IMR-90 (cell line): Measurements from ENCODE around the gene GIMAP5. TPM values are rescaled to one million over a fixed set of nuclear protein-coding genes. Genes with fewer than 3 reads are reported as not detected.

Source experiments
- ATAC-seq: fragments of 200-7000 bp; cut with Tn5 transposase; 2 replicates; pipeline ENCODE4 v1.9.1; 2020; ENCODE audit warnings: low read depth, mild to moderate bottlenecking, moderate library complexity
- BruUV-seq: library from RNA; stranded (reverse); fragments of 400-500 nt; replicated peaks from 2 replicates; lab custom pipeline; 2021; lab: Mats Ljungman, UMichigan
- CTCF ChIA-PET: fragments of 300-600 bp; formaldehyde crosslinking; extraction: SDS; loops from one replicate; lab custom pipeline; 2021; ENCODE audit warnings: antibody characterized with exemption; lab: Yijun Ruan, JAX
- POLR2A ChIA-PET: fragments of 300-600 bp; sonication (Branson Sonifier 250); formaldehyde crosslinking; loops from one replicate; lab custom pipeline; 2022; ENCODE audit warnings: antibody characterized with exemption; ENCODE audit not compliant: unreplicated experiment; lab: Charles Lee
- DNase-seq: peaks from one replicate; pipeline ENCODE4 v3.0.0; 2013
- H2AFZ ChIP-seq: replicated peaks from 2 replicates; pipeline ENCODE3; 2013; ENCODE audit warnings: low read length, mild to moderate bottlenecking; ENCODE audit not compliant: poor library complexity
- H2AK5ac ChIP-seq: 2 replicates; pipeline ENCODE4 v1.6.1; 2013; ENCODE audit warnings: low read depth, low read length, inconsistent platforms
- H2AK9ac ChIP-seq: replicated peaks from 2 replicates; pipeline ENCODE3; 2013; ENCODE audit warnings: mild to moderate bottlenecking, low read depth, low read length, moderate library complexity; ENCODE audit not compliant: poor library complexity
- H2BK120ac ChIP-seq: 2 replicates; pipeline ENCODE4 v1.6.1; 2013; ENCODE audit warnings: low read depth, low read length, inconsistent platforms
- H2BK15ac ChIP-seq: 3 replicates; pipeline ENCODE4 v1.6.1; 2013; ENCODE audit warnings: low read depth, low read length, inconsistent platforms
- H2BK20ac ChIP-seq: 2 replicates; pipeline ENCODE4 v1.6.1; 2013; ENCODE audit warnings: low read depth, mild to moderate bottlenecking, inconsistent platforms, low read length, moderate library complexity
- H2BK5ac ChIP-seq: 2 replicates; pipeline ENCODE4 v1.6.1; 2013; ENCODE audit warnings: mild to moderate bottlenecking, low read depth, low read length, inconsistent platforms; ENCODE audit not compliant: poor library complexity, severe bottlenecking
- H3K14ac ChIP-seq: replicated peaks from 2 replicates; pipeline ENCODE4 v1.6.1; 2013; ENCODE audit warnings: low read depth, low read length, inconsistent platforms
- H3K18ac ChIP-seq: 2 replicates; pipeline ENCODE4 v1.6.1; 2013; ENCODE audit warnings: low read depth, low read length, control low read depth
- H3K23ac ChIP-seq: 2 replicates; pipeline ENCODE4 v1.6.1; 2013; ENCODE audit warnings: low read depth, low read length, inconsistent platforms
- H3K27ac ChIP-seq: 2 replicates; pipeline ENCODE4 v1.5.1; 2013; ENCODE audit warnings: mild to moderate bottlenecking, control low read depth, low read length; ENCODE audit not compliant: insufficient read depth
- H3K27me3 ChIP-seq: 2 replicates; pipeline ENCODE4 v1.6.1; 2013; ENCODE audit warnings: low read length; ENCODE audit not compliant: control insufficient read depth, insufficient read depth
- H3K36me3 ChIP-seq: 2 replicates; pipeline ENCODE4 v1.6.1; 2013; ENCODE audit warnings: low read length, mixed read lengths; ENCODE audit not compliant: control insufficient read depth, insufficient read depth
- H3K4ac ChIP-seq: 2 replicates; pipeline ENCODE4 v1.6.1; 2013; ENCODE audit warnings: low read depth, low read length, inconsistent platforms
- H3K4me1 ChIP-seq: 2 replicates; pipeline ENCODE4 v1.6.1; 2013; ENCODE audit warnings: low read length, mixed read lengths; ENCODE audit not compliant: control insufficient read depth, insufficient read depth
- H3K4me2 ChIP-seq: 2 replicates; pipeline ENCODE4 v1.6.1; 2013; ENCODE audit warnings: low read depth, mild to moderate bottlenecking, control low read depth, low read length, moderate library complexity
- H3K4me3 ChIP-seq: 2 replicates; pipeline ENCODE4 v1.5.1; 2013; ENCODE audit warnings: low read depth, mild to moderate bottlenecking, control low read depth, low read length, moderate library complexity; ENCODE audit not compliant: insufficient read depth
- H3K56ac ChIP-seq: 2 replicates; pipeline ENCODE4 v1.6.1; 2013; ENCODE audit warnings: low read length, inconsistent platforms; ENCODE audit not compliant: insufficient read depth; ENCODE audit errors: extremely low read depth
- H3K79me1 ChIP-seq, 2 experiments: 2 replicates each; pipeline ENCODE4 v1.6.1; 2013; ENCODE audit warnings: low read length in 2 of 2, inconsistent platforms in 1 of 2, low read depth in 1 of 2
- H3K9ac ChIP-seq: 2 replicates; pipeline ENCODE4 v1.6.1; 2013; ENCODE audit warnings: low read depth, low read length, control low read depth
- H3K9me1 ChIP-seq: 2 replicates; pipeline ENCODE4 v1.6.1; 2013; ENCODE audit warnings: low read length, inconsistent platforms; ENCODE audit not compliant: insufficient read depth
- H3K9me3 ChIP-seq: 2 replicates; pipeline ENCODE4 v1.6.1; 2013; ENCODE audit warnings: low read length; ENCODE audit not compliant: control insufficient read depth, insufficient read depth
- H4K20me1 ChIP-seq: 2 replicates; pipeline ENCODE4 v1.6.1; 2013; ENCODE audit warnings: low read length, inconsistent platforms; ENCODE audit not compliant: insufficient read depth
- H4K5ac ChIP-seq: 2 replicates; pipeline ENCODE4 v1.6.1; 2013; ENCODE audit warnings: mild to moderate bottlenecking, low read depth, low read length, control low read depth
- H4K8ac ChIP-seq, 2 experiments: 2 replicates each; pipeline ENCODE4 v1.6.1; 2013; ENCODE audit warnings: low read depth in 2 of 2, low read length in 2 of 2, control low read depth in 1 of 2, inconsistent platforms in 1 of 2
- H4K91ac ChIP-seq: 2 replicates; pipeline ENCODE4 v1.6.1; 2013; ENCODE audit warnings: low read depth, low read length, inconsistent platforms; ENCODE audit not compliant: insufficient read depth
- BHLHE40 ChIP-seq: fragments of 150-350 bp; IDR thresholded peaks from 2 replicates; pipeline ENCODE4 v1.6.1; 2016; ENCODE audit warnings: mild to moderate bottlenecking, low read depth, low read length
- CEBPB ChIP-seq: IDR thresholded peaks from 2 replicates; pipeline ENCODE4 v1.6.1; 2012; ENCODE audit warnings: low read depth, low read length, improper control_type of control experiment
- CHD1 ChIP-seq: IDR thresholded peaks from 2 replicates; pipeline ENCODE4 v1.6.1; 2012; ENCODE audit warnings: low read depth, low read length, improper control_type of control experiment
- CTCF ChIP-seq: conservative IDR thresholded peaks from 2 replicates; pipeline ENCODE4 v1.5.1; 2012; ENCODE audit warnings: mild to moderate bottlenecking, low read depth, low read length, improper control_type of control experiment
- ELK1 ChIP-seq: fragments of 150-350 bp; IDR thresholded peaks from 2 replicates; pipeline ENCODE4 v1.6.1; 2016; ENCODE audit warnings: low read depth, mild to moderate bottlenecking, low read length, moderate library complexity, borderline replicate concordance
- FOS ChIP-seq: fragments of 150-350 bp; IDR thresholded peaks from 2 replicates; pipeline ENCODE4 v1.6.1; 2016; ENCODE audit warnings: low read depth, low read length
- MAFK ChIP-seq: IDR thresholded peaks from 2 replicates; pipeline ENCODE4 v1.6.1; 2012; ENCODE audit warnings: low read depth, low read length, improper control_type of control experiment
- MAZ ChIP-seq: IDR thresholded peaks from 2 replicates; pipeline ENCODE4 v1.6.1; 2012; ENCODE audit warnings: low read depth, mild to moderate bottlenecking, low read length, improper control_type of control experiment, moderate library complexity, borderline replicate concordance
- MXI1 ChIP-seq: IDR thresholded peaks from 2 replicates; pipeline ENCODE4 v1.6.1; 2012; ENCODE audit warnings: low read depth, mild to moderate bottlenecking, low read length, moderate library complexity, borderline replicate concordance
- NFE2L2 ChIP-seq: fragments of 150-350 bp; IDR thresholded peaks from 2 replicates; pipeline ENCODE4 v1.6.1; 2016; ENCODE audit warnings: low read depth, mild to moderate bottlenecking, low read length
- POLR2A ChIP-seq: IDR thresholded peaks from 2 replicates; pipeline ENCODE4 v1.6.1; 2012; ENCODE audit warnings: mild to moderate bottlenecking, low read depth, low read length
- RAD21 ChIP-seq: IDR thresholded peaks from 2 replicates; pipeline ENCODE4 v1.6.1; 2012; ENCODE audit warnings: low read length, improper control_type of control experiment
- RCOR1 ChIP-seq: IDR thresholded peaks from 2 replicates; pipeline ENCODE4 v1.6.1; 2012; ENCODE audit warnings: mild to moderate bottlenecking, low read length, improper control_type of control experiment; ENCODE audit not compliant: insufficient replicate concordance
- RFX5 ChIP-seq: IDR thresholded peaks from 2 replicates; pipeline ENCODE4 v1.8.0; 2012; ENCODE audit warnings: low read depth, mild to moderate bottlenecking, low read length, moderate library complexity
- SMC3 ChIP-seq: fragments of 150-350 bp; IDR thresholded peaks from 2 replicates; pipeline ENCODE4 v1.6.1; 2016; ENCODE audit warnings: low read depth, mild to moderate bottlenecking, antibody characterized with exemption, low read length, moderate library complexity
- WGBS, 2 experiments: methylation state at CpG; one replicate each; pipeline versions ENCODE4 v1.1.5 to v1.1.7; 2013; ENCODE audit warnings: missing lambda C conversion rate in 2 of 2; ENCODE audit not compliant: insufficient read length in 1 of 2; ENCODE audit errors: extremely low coverage in 2 of 2; 5-methylcytosine and 5-hydroxymethylcytosine counted together
- dilution Hi-C: fragments of 300-500 bp; cut with HindIII; formaldehyde crosslinking; loops from one replicate; pipeline ENCODE4 v1.14.3; 2018; ENCODE audit warnings: low sequenced_read_pairs; ENCODE audit not compliant: unreplicated experiment
- in situ Hi-C: fragments of 300-500 bp; cut with MboI; formaldehyde crosslinking; loops from 3 replicates; pipeline ENCODE4 v1.14.3; 2019; ENCODE audit warnings: low sequenced_read_pairs, inconsistent platforms, mixed read lengths
- intact Hi-C: fragments of 100-400 bp; cut with micrococcal nuclease; formaldehyde crosslinking; loops from 2 replicates; pipeline ENCODE4 v1.10.0; 2022
- polyA plus RNA-seq, 3 experiments: library from polyadenylated mRNA; depleted of rRNA; stranded (reverse); fragments of >200 nt; gene quantifications; 2 replicates each; pipeline ENCODE4 v1.2.3, GENCODE V29; 2012; ENCODE audit warnings: low replicate concordance in 1 of 3
- total RNA-seq: library from RNA; depleted of rRNA; stranded (reverse); fragments of >200 nt; gene quantifications from 2 replicates; pipeline ENCODE4 v1.2.3, GENCODE V29; 2012
- TF ChIP-seq, protein P1 (sequence below): fragments of 150-350 bp; IDR thresholded peaks from 2 replicates; pipeline ENCODE4 v1.6.1; 2017; ENCODE audit warnings: mild to moderate bottlenecking, antibody characterized with exemption, low read length, low read depth

GIMAP5 gene
- total and polyA plus RNA-seq, 2 of the 4 experiments (the other 2 are of a cell fraction), result not detected

DNA sequence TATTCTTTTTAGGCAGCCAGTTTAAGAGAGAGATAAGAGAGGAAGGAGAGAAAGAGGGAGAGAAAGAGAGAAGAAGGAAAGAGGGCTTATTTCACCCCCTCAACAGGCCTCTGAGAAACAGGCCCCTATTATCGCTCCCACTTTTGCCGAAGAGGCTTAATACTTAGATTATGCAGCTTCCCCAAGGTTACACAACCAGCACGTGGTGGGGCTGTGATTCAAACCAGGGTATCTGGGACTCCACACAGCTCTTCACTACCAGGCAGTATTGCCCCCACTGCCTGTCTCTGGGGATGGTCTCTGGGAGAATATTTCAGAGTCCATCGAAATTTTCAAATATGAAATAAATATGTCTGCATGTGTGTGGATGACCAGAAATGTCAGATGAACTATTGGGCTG lies 17.8 kb upstream of the GIMAP5 start:
- ChIA-PET POLR2A (no interaction called here), CTCF (no interaction called here)
- BruUV-seq, result no TSS peak
- intact Hi-C loops (no loop called here), in situ Hi-C loops (no loop called here), dilution Hi-C loops (no loop called here)
- H3K14ac ChIP-seq, result no peak overlapping the region
- H3K27ac ChIP-seq, result no peak overlapping the region
- no peak overlapping the region for H3K23ac ChIP-seq
- H2AK5ac ChIP-seq, result no peak overlapping the region
- no peaks in the 10 kb centered on the region for H3K4me1 ChIP-seq
- ATAC-seq (no peak), DNase-seq (no peak)
- H3K9ac ChIP-seq, result no peak overlapping the region
- H2BK20ac ChIP-seq, result no peak overlapping the region
- H3K9me1 ChIP-seq, result no peaks in the 10 kb centered on the region
- H4K20me1 ChIP-seq, result no peaks in the 10 kb centered on the region
- no peak overlapping the region for H3K4ac ChIP-seq
- no peak overlapping the region for H4K91ac ChIP-seq
- H2BK5ac ChIP-seq, result no peak overlapping the region
- H2AFZ ChIP-seq, result no peak overlapping the region
- no CpG with 5 or more reads among the region's 4 CpGs for WGBS, 2 experiments
- no peak overlapping the region for H3K18ac ChIP-seq
- H3K27me3 ChIP-seq, result no peaks in the 10 kb centered on the region
- no peak overlapping the region for H2BK15ac ChIP-seq
- no peaks in the 10 kb centered on the region for H3K36me3 ChIP-seq
- no peak overlapping the region for H4K8ac ChIP-seq
- no peaks in the 10 kb centered on the region for H3K9me3 ChIP-seq
- TF ChIP-seq MAFK (no peak), RFX5 (no peak), CTCF (no peak), RAD21 (no peak), CEBPB (no peak), NFE2L2 (no peak), MXI1 (no peak), ELK1 (no peak), MAZ (no peak), BHLHE40 (no peak), SMC3 (no peak), RCOR1 (no peak), POLR2A (no peak), CHD1 (no peak), FOS (no peak)
- TF ChIP-seq, protein P1, sequence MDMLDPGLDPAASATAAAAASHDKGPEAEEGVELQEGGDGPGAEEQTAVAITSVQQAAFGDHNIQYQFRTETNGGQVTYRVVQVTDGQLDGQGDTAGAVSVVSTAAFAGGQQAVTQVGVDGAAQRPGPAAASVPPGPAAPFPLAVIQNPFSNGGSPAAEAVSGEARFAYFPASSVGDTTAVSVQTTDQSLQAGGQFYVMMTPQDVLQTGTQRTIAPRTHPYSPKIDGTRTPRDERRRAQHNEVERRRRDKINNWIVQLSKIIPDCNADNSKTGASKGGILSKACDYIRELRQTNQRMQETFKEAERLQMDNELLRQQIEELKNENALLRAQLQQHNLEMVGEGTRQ, result no peak
- H3K4me3 ChIP-seq, result no peak overlapping the region
- no peaks in the 10 kb centered on the region for H3K79me1 ChIP-seq
- no peak overlapping the region for H3K56ac ChIP-seq
- H3K4me2 ChIP-seq, result no peak overlapping the region
- H2AK9ac ChIP-seq, result no peak overlapping the region
- no peak overlapping the region for H2BK120ac ChIP-seq
- no peak overlapping the region for H4K5ac ChIP-seq
